Stimulated activated CD4-positive, alpha-beta T cell treated with anti-CD3 and anti-CD28 coated beads, Interleukin-4, amount 100 ng/mL, for 48 hours (primary cell): ENCODE results near the gene GRIN2C.
"Not testable (repeated sequence)": the region's sequence is repeated elsewhere in the genome, so short reads cannot be mapped to it uniquely, and the experiment has no call there.

Experiments
- DNase-seq, 2 donors: peaks; one replicate each; pipeline ENCODE4 v3.0.0-alpha.2; 2020; ENCODE audit warnings: low read depth in 2 of 2

The GRIN2C gene

DNA sequence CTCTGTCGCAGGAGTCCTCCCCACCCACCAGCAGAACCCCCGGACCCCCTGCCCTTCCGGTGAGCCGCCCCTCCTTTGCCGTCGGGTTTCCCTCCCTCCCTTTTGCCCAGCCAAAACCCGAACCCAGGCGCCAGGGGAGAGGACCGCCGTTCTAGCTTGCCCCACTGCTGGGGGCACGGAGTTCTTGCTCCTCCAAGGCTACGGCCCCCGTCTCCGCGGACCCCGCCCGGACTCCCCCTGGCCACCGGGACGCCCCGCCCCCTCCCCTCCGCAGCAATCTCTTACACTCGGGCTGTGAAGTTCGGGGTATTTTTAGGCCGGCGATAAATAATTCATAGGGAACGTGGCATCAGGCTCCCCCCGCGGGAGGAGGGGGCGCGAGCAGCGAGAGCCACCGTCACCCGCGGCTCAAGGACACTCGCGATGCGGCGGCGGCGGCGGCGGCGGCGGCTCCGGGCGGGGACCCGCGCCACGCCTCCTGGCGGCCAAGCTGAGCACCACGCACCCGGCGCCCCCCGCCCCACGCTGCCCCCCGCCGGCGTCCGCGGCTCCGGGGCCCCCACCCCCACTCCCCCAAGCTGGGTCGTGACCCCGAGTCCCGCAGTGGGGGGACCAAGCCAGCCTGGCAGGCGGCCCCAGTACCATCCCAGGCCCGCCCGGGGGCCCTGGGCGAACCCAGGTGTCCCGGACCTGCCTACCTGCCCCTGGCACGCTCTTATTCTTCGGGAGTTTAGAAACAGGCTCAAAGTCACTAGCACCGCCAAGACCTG is at the start of gene GRIN2C:
Gene GRIN2C, minus strand, starts transcription at position 427 of the 770 bp plus-strand sequence. CDS start 4,793 bp downstream, outside the sequence.
- DNase-seq = no peak

GRCh38 chr17:74909097-74909496 is 49.4 kb upstream of the GRIN2C start:
- not testable (repeated sequence) for DNase-seq

DNA sequence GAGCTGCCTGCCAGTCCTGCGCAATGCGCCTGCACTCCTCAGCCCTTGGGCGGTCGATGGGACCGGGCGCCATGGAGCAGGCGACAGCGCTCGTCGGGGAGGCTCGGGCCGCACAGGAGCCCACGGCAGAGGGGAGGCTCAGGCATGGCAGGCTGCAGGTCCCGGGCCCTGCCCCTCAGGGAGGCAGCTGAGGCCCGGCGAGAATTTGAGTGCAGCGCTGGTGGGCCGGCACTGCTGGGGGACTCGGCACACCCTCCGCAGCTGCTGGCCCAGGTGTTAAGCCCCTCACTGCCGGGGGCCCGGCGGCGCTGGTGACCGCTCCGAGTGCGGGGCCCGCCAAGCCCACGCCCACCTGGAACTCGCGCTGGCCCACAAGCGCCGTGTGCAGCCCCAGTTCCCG is 47.3 kb upstream of the GRIN2C start:
- DNase-seq = no peak

GRCh38 chr17:74906214-74906793 is 46.6 kb upstream of the GRIN2C start:
- not testable (repeated sequence) for DNase-seq

- DNase-seq = no peak
Measured at GRCh38 chr17:74904687-74905409, 45.2 kb upstream of the GRIN2C start.

GRCh38 chr17:74903671-74904070 is 44.0 kb upstream of the GRIN2C start:
- DNase-seq = no peak

DNA sequence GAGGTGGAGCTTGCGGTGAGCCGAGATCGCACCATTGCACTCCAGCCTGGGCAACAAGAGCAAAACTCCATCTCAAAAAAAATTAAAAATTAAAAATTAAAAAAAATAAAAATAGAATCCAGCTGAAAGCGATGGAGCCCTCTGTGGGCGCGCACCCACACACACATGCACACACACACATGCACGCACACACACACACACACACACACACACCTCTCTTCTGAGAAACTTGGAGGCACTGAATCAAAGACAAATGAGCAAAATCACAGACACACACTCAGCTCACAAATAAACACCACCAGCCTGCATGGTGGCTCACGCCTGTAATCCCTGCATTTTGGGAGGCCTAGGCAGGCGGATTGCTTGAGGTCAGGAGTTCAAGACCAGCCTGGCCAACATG is 43.3 kb upstream of the GRIN2C start:
- no peak for DNase-seq

GRCh38 chr17:74901353-74902135 is 41.9 kb upstream of the GRIN2C start:
- no peak for DNase-seq

- no peak for DNase-seq
Measured at GRCh38 chr17:74900208-74900607, 40.5 kb upstream of the GRIN2C start.

DNA sequence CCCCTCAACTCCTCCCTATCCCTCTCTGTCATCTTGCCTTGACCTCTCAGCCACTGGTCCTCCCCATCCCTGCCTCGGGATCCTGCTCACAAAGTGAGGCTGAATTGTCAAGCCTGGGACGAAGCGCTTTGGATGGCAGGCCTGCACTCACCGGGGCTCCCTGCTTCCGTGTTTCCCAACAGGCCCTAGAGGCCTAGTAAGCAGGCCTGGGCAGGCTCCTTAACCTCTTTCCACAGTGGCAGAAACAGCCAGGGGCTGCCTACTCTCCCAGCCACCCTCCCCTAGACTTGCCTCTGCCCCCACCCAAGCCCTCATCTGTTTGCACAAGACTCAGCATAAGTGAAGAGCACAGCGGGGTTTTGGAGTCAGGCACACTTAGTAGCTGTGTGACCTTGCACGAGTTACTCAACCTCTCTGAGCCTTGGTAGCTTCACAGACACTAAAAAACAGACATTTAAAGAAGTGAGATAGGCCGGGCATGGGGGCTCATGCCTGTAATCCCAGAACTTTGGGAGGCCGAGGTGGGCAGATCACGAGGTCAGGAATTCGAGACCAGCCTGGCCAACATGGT is 38.8 kb upstream of the GRIN2C start:
- no peak for DNase-seq

- no peak for DNase-seq
Measured at GRCh38 chr17:74893936-74894671, 34.4 kb upstream of the GRIN2C start.

DNA sequence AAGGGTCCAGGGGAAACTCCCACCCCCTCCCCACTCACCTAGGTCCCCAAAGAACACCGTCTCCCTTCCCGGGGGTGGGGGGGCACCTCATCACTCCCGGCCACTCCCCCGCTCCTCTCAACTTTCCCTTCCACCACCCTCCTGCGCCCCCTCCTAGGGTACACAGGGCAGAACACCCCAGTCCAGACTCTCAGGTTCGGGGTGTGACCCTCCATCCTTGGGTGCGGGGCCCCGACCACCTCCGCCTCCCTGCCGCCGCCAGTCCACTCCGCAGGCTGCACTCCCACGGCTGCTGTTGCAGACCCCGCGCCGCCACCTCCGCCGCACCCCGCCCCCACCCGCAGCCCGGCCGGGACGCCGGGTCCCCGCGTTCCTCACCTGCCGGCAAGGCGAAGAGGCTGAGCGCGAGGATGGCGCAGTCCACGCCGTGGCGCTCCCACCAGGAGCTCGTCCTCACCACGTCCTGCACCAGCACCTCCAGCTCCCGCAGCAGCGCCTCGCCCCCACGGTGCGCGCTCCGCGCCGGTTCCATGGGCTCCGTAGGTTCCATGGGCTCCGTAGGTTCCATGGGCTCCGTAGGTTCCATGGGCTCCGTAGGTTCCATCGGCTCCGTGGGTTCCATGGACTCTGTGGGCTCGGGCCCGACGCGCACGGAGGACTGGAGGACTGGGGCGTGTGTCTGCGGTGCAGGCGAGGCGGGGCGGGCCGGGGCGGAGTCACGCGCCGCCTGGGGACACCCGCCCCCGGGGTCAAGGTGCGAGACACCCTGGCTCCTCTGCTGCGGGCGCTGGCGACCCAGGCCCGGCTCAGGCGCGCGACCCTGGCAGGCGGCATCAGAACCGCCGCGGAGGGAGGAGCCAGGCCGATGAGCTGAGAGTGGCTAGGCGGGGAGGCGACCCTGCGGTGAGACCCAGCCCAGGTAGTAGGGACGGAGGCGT is 33.6 kb upstream of the GRIN2C start, which contains the start of gene FADS6:
Gene FADS6, minus strand, starts transcription at position 660 of the 938 bp plus-strand sequence. Its CDS starts 38 bp downstream, at position 622.
- no peak for DNase-seq

GRCh38 chr17:74892013-74892841 is 32.5 kb upstream of the GRIN2C start:
- DNase-seq = no peak

DNA sequence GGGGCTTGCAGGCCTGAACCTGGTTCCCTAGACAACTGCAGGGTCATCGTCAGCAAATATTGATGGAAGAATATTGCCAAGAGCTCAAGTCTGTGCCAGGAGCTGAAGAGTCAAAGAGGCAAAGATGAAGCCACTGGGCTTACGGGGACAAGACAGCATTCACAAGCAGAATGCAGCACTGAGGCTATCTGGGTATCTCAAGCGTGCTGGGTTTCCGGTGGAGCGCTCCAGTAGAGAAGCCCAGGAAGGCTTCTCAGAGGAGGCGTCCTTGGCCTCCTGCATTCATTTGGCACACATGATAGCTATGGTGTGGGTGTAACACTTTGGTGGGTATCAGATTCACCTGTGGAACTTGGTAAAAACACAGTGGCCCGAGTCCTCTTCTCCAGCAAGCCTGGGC is 30.9 kb upstream of the GRIN2C start:
- no peak for DNase-seq

GRCh38 chr17:74888469-74888868 is 28.8 kb upstream of the GRIN2C start:
- DNase-seq = no peak

DNA sequence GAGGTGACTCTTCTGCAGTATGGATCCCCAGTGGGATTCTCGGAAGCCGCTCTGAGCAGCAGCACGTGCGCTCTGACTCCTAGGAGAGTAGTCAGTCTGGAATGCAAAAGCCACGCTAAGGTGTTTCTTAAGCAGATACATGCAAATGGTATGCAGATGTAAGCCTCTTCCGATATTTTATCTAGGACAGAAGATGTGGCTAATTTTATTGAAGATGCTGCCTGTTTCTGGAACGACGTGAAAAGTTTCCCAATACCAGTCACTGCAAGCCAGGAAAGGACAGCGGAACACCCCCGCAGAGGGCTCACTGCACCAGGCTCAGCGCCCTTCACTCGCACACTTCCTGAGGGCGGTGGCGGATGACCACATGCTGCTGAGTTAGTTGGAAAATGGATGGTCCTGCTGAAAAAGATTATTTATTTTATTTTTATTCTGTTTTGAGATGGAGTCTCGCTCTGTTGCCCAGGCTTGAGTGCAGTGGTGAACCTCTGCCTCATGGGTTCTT is 23.6 kb upstream of the GRIN2C start:
- DNase-seq = no peak

GRCh38 chr17:74882517-74883240 is 23.0 kb upstream of the GRIN2C start:
- no peak for DNase-seq

DNA sequence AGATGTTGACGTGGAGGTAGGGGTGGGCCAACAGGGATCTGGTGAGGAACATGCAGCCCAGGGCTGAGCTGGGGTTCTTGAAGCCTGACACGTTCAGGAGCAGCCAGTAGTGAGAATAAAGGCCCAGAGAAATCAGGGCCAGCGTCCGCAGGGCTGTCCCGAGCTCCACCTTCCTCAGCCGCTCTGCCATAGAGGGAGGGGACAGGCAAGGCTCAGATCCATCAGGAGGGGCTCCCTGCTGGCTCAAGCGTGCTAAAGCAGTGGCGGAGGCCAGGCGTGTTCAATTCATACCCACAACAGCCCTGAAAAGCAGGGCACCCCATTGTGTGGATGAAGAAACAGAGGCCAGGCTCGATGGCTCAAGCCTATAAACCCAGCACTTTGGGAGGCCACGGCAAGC is 21.4 kb upstream of the GRIN2C start:
- no peak for DNase-seq
